ENCODE measurements around the gene SPRYD3. TPM values are rescaled to one million over a fixed set of nuclear protein-coding genes. Genes with fewer than 3 reads are reported as not detected.

The SPRYD3 gene
- total and polyA plus RNA-seq, 8 donors = 25.7 to 47.2 (median 38.4) TPM

GRCh38 chr12:53062977-53063707, 16.0 kb downstream of the SPRYD3 start:
- ATAC-seq (no peak), FAIRE-seq (no peak), DNase-seq (peak in 4 of 6 donors; percentile 17 to 70 (median 30))
- Histone ChIP-seq H3K4me3 (no peak overlapping the region), H3K9me3 (no peaks in the 10 kb centered on the region), H3K36me3 (peaks cover 0 to 17% (median 14%) of the 10 kb centered on the region in 3 donors), H3K27ac (no peak overlapping the region), H3K4me1 (peaks cover 18 to 22% (median 22%) of the 10 kb centered on the region in 3 donors), H3K27me3 (no peaks in the 10 kb centered on the region)
- 82 to 89% methylated on average over 13 to 14 of the region's 14 CpGs for WGBS, 2 donors
- intact Hi-C loops (cut with DNase I) = loop anchor here in 2 of 3 donors (5.0 to 10.0 kb wide), 2 partner anchors 34 to 132 kb away; partner anchors contain the start of gene IGFBP6 (in 1 of the 2)
- TF ChIP-seq CTCF (IDR thresholded peaks at IDR 0.05) = no peak

GRCh38 chr12:53062011-53062961, 16.9 kb downstream of the SPRYD3 start:
- DNase-seq (peak in 3 of 6 donors; percentile 28 to 75 (median 44)), ATAC-seq (no peak), FAIRE-seq (no peak)
- H3K27me3 ChIP-seq = no peaks in the 10 kb centered on the region
- 55% methylated on average over 20 of the region's 20 CpGs for WGBS, 2 donors
- peak in 1 of 4 donors; percentile 3 for TF ChIP-seq CTCF (IDR thresholded peaks at IDR 0.05)
- H3K4me3 ChIP-seq = no peak overlapping the region
- H3K4me1 ChIP-seq = peaks cover 18 to 22% (median 22%) of the 10 kb centered on the region in 3 donors
- H3K27ac ChIP-seq = peak overlapping the region in 3 of 4 donors; percentile 34 to 68 (median 61)
- peaks cover 0 to 17% (median 14%) of the 10 kb centered on the region in 3 donors for H3K36me3 ChIP-seq
- intact Hi-C loops (cut with DNase I) = loop anchor here in 2 of 3 donors (5.0 to 10.0 kb wide), 2 partner anchors 35 to 133 kb away; partner anchors contain the start of gene IGFBP6 (in 1 of the 2)
- H3K9me3 ChIP-seq = no peaks in the 10 kb centered on the region

- ATAC-seq (peak; percentile 71 to 82 (median 79)), DNase-seq (peak; percentile 88 to 94 (median 90)), FAIRE-seq (no peak)
- intact Hi-C loops (cut with DNase I) = loop anchor here in 2 of 3 donors (5.0 to 10.0 kb wide), 2 partner anchors 36 to 133 kb away; partner anchors contain the start of gene IGFBP6 (in 1 of the 2)
- Histone ChIP-seq H3K36me3 (peaks cover 0 to 17% (median 14%) of the 10 kb centered on the region in 3 donors), H3K9me3 (no peaks in the 10 kb centered on the region), H3K4me1 (peaks cover 18 to 22% (median 22%) of the 10 kb centered on the region in 3 donors), H3K27ac (peak overlapping the region; percentile 13 to 68 (median 48)), H3K27me3 (no peaks in the 10 kb centered on the region), H3K4me3 (no peak overlapping the region)
- WGBS, 2 donors = 13 to 14% methylated on average over 5 of the region's 5 CpGs
- peak in 2 of 4 donors; percentile 12 to 17 for TF ChIP-seq CTCF (IDR thresholded peaks at IDR 0.05)
Observed at GRCh38 chr12:53061404-53062010, 17.7 kb downstream of the SPRYD3 start.

- Histone ChIP-seq H3K27me3 (no peaks in the 10 kb centered on the region), H3K4me1 (peaks cover 18 to 22% (median 22%) of the 10 kb centered on the region in 3 donors), H3K36me3 (peaks cover 0 to 17% (median 14%) of the 10 kb centered on the region in 3 donors), H3K27ac (peak overlapping the region; percentile 13 to 68 (median 52)), H3K4me3 (no peak overlapping the region), H3K9me3 (no peaks in the 10 kb centered on the region)
- TF ChIP-seq CTCF (IDR thresholded peaks at IDR 0.05) = no peak
- 18 to 19% methylated on average over 18 of the region's 18 CpGs for WGBS, 2 donors
- intact Hi-C loops (cut with DNase I) = loop anchor here in 2 of 3 donors (5.0 to 10.0 kb wide), 2 partner anchors 37 to 134 kb away; partner anchors contain the start of gene IGFBP6 (in 1 of the 2)
- peak; percentile 13 to 30 (median 30) for ATAC-seq
- no peak for FAIRE-seq
- peak; percentile 60 to 92 (median 74) for DNase-seq
Observed at GRCh38 chr12:53060721-53061276, 18.4 kb downstream of the SPRYD3 start.

Measured in pancreas (tissue), 10 donors.